Dermis blood vessel endothelial cell (primary cell): ENCODE measurements around the gene BAHCC1. TPM values are rescaled to one million over a fixed set of nuclear protein-coding genes. Genes with fewer than 3 reads are reported as not detected.
"Not testable (repeated sequence)": the region's sequence is repeated elsewhere in the genome, so short reads cannot be mapped to it uniquely, and the experiment has no call there.

Experiments
- DNase-seq: peaks from one replicate; pipeline ENCODE4 v3.0.0; 2010
- total RNA-seq: library from RNA; depleted of rRNA; stranded (reverse); fragments of >200 nt; gene quantifications from 2 replicates; pipeline ENCODE4 v1.2.3, GENCODE V29; 2014

BAHCC1 gene
- total RNA-seq, result 4.8 and 19.3 TPM in 2 replicates

DNA sequence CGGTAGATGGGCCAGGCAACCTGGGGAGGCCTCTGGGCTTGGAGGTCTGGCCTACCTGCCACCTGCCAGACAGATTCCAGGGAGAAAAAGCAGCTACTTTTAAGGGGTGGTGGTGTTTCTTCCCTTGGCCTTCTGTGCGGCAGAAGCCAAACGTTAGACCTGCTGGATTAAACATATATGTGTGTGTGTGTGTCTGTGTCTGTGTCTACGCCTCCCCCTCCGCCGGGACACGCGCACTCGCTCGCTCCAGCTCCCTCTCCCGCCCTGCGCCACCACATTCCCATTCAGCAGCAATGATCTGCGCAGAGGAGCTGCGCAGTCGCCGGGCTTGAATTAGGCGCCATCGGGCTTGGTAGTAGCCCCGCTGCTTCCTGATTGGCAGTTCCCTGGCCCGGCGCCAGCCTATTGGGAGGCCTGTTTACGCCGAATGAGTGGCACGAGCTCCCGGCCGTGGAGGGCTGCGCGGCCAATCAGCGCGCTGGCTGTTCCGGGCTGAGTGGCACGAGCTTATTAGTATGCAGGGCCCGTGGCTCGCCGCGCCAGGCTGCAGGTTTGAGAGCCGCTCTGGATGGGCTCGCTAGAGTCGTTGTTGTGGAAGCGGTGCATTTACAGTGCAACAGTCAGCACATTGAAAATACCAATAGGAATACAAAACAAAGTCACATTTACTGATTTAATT lies at the start of gene BAHCC1:
Gene BAHCC1, plus strand, starts transcription at position 537 of the 679 bp plus-strand sequence. CDS start 4,283 bp downstream, outside the sequence.
- peak; percentile 100 for DNase-seq

DNA sequence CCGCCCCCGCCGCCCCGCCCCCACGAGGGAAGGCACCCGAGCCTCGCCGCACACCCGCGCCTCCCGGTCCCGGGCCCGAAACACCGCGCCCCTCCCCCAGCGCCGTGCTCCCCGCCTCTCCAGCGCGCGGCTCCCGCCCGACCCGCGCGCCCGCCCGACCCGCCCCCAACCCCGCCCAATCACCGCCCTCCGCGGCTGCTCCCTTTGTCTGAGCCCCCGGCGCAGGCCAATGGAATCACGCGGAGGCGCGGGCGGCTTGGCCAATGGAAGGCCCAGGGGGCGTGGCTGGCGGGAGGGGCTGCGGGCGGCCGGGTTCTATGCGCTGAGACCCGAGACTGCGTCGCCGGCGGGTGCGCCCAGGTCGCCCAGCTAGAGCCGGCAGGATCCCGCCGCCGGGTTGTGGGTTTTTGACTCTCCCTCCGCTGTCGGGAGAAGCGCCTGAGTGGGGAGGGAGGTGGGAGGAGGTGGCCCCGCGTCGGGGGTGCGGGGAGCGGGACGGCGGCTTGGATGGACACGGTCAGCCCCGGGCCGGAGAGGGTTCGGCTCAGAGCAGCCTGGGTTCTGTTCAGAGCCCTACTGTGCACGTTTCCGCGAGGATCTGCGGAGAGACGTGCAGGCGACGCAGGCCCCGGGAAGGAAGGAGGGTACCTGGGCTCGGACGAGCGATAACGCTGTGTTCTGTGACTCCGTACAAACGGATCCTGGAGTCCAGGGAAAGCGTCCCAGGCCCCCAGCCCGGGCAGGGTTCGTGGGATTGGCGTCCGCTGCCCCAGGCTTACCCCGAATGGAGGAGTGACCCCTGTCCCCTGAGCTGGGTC lies 49.0 kb upstream of the BAHCC1 start:
- DNase-seq, result peak; percentile 97

DNA sequence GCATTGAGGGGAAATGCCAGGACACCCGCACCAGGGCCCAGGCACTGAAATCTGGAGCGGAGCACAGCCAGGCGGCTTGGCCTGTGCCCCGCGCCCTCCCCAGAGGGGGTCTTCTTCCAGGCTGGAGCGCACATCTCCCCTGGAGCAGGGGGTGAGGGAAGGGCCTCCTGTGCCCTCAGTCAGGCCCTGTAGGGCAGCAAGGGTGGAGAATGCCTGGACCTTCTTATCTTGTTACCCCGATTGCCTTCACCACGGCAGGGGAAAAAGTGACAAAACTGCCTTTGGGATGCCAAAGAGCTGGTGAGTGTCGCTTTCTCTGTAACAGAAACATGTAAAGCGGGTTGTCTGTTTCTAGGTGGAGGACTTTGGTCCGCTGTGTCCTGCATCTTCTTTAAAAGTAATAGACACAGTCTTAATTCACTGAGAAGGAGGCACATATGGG lies 48.3 kb upstream of the BAHCC1 start:
- no peak for DNase-seq

DNA sequence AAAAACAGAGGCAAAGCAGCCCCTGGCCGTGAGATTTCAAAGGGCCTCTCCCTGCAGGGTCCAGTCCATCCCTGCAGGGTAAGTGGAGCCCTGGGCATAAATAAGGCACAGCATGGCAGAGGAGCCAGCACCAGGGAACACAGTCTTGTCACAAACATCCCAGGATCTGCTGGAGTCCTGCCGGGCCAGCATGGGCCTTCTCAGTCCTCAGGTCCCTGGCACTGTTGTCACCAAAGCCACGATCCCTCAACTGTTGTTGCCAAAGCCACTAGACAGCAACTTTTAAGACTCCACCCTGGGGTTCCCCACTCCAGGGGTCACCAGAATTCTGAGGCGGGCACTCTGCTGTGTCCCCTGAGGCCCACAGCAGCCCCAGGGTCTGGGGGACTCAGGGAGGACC lies 47.8 kb upstream of the BAHCC1 start:
- DNase-seq, result no peak

DNA sequence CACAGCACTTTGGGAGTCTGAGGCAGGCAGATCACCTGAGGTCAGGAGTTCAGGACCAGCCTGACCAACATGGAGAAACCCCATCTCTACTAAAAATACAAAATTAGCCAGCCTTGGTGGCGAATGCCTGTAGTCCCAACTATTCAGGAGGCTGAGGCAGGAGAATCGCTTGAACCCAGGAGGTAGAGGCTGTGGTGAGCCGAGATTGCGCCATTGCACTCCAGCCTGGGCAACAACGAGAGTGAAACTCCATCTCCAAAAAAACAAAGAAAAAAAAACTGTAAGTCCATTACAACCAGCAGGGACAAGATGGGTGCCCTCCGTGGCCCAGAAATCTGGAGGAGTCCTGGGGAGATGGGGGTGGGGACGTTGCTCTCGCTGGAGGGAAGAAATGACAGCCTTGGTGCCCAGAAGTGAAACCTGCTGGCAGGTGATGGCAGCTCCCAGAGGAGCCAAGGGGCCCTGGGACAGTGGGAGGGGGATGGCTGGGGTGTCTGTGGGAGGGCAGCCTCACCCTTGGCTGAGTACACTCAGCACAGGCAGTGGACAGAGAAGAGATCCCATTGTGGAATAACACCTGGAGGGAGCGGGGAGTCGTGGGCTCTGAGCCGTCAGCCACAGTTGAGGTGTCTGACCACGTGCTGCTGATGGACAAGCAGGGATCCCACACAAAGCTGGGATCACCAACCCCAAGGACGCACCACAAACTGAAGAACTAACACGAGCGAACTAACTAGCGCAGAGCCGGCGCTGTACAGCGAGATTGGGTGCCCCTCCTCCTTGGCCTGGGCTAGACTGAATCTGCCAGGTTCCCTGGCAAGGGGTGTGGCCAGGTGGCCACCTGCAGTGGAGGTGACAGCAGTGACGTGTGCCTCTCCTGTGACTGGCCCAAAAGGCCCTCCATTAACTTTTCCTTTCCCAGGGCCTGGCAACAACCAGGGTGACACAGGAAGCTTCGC lies 46.9 kb upstream of the BAHCC1 start:
- no peak for DNase-seq

DNA sequence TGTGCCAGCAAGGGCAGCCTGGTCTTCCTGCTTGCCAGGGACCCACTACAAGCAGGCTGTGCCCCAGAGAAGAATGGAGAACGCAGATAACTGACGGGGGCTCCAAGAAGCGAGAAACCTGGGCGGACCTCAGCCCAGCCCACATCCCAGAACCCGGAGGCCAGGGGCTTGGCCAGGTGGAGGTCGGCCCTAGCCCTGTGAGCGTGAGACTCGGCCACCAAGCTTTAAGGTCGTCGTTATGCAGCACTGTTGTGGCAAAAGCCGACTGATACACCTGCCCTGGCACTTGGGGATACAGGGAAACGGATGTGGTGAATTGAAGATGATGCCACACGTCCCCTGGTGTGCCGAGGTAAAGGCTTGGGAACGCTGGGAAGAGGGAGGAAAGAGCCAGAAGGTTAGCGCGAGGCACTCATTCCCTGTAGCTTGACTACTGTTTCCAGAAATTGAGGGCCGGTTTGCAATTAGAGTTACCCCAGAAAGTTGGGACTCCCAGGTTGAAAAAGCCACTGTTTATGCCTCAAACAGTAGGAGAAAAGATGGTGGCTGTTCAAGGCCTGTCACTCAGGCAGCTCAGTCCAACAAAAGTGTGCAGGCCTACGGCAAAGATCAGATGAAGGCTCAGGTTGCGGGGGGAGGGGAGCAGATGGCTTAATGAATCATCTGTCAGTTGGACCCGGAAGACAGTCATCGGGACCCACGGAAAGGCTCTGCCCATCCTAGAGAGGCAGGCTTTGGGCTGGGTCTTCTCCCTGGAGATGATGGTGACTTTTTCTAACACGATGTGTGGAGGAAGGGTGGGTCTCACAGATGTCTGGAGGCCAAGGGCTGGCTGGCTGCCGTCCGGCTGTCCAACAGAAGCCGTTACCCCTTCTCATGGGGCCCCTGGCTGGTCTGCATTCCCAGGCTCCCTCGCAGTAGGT lies 45.6 kb upstream of the BAHCC1 start:
- no peak for DNase-seq

DNA sequence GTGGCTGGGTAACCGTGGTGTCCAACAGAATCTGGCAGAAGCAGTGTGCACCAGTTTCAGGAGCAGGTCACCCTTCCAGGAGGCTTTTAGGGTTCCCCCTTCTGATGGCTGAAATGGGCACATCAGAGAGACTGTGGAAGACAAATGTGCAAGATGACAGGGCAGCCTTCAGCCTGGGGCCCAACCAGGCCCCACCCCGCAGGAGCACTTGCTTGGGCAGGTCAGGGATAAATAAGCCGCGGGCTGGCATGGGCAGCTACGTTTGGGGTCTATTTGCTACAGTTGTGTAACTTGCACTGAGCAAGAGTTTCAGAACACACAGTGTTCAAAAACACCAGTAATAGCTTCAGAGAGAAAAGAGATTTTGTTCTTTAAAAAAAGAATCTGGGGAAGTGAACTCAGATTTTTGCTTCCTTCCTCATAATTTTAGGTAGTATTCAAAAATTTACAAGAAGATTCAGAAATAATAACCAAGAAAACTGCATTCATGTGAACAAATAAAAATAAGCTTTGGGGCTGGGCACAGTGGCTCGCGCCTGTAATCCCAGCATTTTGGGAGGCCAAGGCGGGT lies 44.9 kb upstream of the BAHCC1 start:
- no peak for DNase-seq

DNA sequence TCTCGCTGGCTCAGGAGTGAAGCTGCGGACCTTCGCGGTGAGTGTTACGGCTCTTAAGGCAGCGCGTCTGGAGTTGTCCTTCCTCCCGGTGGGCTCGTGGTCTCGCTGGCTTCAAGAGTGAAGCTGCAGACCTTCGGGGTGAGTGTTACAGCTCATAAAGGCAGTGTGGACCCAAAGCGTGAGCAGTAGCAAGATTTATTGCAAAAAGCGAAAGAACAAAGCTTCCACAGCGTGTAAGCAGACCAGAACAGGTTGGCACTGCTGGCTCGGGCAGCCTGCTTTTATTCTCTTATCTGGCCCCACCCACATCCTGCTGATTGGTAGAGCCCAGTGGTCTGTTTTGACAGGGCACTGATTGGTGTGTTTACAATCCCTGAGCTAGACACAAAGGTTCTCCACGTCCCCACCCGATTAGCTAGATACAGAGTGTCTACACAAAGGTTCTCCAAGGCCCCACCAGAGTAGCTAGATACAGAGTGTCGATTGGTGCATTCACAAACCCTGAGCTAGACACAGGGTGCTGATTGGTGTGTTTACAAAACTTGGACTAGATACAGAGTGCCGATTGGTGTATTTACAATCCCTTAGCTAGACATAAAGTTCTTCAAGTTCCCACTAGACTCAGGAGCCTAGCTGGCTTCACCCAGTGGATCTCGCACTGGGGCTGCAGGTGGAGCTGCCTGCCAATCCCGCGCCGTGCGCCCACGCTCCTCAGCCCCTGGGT lies 43.8 kb upstream of the BAHCC1 start:
- not testable (repeated sequence) for DNase-seq

DNA sequence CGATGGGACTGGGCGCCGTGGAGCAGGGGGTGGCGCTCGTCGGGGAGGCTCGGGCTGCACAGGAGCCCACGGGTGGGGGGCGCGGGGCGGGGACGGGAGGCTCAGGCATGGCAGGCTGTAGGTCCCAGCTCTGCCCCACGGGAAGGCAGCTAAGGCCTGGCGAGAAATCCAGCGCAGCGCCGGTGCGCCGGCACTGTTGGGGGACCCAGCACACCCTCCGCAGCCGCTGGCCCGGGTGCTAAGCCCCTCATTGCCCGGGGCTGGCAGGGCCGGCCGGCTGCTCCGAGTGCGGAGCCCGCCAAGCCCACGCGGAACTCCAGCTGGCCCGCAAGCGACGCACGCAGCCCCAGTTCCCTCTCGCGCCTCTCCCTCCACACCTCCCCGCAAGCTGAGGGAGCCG lies 43.2 kb upstream of the BAHCC1 start:
- not testable (repeated sequence) for DNase-seq

DNA sequence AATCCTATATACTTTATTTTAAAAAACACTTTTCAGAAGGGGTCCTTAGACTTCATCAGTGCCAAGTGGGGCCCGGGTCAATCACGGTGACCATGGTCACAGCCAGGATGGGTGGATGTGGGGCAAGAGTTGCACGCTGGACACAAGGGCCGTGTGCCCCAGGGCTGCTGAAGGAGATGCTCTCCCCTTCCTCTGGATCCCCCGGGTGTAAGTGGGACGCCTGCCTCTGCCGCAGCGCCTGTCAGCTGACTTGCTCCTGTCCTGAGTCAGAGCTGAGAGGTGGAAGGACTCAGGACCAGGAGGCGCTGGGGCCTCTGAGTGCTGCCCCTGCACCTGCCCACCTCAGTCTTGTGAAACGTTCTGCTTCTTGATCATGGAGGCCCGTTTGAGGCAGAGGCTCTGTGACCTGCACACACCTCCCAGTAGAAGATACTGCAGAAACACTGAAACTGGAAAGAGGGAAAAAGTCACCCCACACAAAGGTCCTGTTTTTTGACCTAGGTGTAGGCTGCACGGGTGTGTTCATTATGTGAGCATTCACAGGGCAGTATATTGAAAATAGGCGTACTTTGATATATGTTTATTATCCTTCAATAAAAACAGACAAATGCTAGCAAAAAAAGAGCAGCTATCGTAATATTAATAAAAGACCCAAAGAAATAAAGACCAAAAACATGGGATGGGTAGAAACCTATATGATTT lies 40.9 kb upstream of the BAHCC1 start:
- DNase-seq, result no peak

DNA sequence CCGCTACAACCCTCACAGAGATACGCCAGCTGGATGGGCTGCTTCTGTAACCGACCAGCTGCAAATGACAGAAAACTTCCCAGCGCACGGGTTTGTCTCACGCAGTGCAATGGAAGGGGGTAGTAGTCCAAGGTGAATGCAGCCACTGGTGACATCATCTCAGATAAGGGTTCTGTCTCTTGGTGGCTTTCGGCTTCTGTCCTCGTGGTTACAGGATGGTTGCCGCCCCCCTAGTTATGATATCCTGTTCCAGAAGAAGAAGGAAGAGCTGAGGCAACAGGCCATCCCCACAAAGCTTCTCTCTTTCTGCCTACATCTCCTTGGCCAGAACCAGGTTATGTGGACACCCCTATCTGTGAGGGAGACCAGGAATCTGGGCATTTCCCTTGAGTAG lies 40.3 kb upstream of the BAHCC1 start:
- DNase-seq, result no peak

DNA sequence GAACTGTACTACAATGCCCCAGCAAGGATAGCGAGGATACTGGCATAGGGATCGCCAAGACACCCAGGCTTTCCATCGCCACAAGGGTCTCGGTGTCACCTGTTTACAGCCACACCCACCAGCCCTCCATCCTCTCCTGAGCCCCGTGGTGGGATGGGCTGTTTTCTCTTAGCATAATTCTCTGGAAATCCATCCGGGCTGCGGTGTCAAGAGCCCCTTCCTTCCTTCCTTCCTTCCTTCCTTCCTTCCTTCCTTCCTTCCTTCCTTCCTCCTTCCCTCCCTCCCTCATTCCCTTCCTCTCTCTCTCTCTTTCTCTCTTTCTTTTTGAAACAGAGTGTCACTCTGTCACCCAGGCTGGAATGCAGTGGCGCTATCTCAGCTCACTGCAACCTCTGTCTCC lies 36.0 kb upstream of the BAHCC1 start:
- DNase-seq, result no peak

DNA sequence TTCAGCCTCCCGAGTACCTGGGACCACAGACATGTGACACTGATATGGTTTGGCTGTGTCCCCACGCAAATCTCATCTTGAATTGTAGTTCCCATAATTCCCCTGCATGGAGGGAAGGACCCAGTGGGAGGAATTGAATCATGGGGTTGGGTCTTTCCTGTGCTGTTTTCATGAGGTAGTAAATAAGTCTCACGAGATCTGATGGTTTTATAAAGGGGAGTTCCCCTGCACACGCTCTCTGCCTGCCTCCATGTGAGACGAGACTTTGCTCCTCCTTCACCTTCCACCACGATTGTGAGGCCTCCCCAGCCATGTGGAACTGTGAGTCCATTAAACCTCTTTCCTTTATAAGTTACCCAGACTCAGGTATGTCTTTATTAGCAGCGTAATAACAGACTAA lies 33.3 kb upstream of the BAHCC1 start:
- not testable (repeated sequence) for DNase-seq

DNA sequence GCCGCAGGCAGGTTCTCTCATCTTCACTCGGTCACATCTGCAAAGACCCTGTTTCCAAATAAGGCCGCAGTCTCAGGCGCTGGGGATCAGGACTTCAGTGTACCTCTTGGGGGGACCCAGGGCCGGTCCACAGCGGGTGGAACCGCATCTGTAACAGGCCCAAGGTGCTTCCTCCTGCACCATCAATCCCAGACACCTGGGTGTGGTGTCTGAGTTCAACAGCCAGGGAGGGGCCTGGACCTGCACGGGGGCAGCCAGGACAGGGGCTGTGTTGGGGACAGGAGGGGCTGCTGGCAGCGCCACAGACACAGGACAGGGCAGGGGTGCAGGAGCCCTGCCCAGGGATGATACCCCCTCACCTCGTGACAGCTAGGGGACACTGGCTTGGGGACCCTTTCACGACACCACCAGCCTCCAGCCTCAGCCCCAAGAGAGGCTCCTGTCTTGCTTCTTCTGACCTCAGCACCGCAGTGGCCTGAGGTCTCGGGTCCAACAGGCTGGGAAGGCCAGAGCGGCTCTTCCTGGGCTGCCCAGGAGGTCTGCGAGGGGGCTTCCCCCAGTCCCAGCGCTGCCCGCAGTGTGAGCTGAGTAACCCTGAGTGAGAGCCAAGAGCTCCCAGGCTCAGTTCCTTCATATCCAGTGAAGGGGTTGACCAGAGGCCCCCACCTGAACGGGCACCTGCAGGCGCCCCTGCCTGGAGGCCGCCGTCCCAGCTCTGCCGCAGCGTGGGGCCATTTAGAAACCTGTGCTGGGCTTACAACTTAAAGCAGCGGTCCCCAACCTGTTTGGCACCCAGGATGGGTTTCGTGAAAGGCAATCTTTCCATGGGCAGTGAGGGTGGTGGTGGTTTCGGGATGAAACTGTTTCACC lies 30.7 kb upstream of the BAHCC1 start:
- no peak for DNase-seq

DNA sequence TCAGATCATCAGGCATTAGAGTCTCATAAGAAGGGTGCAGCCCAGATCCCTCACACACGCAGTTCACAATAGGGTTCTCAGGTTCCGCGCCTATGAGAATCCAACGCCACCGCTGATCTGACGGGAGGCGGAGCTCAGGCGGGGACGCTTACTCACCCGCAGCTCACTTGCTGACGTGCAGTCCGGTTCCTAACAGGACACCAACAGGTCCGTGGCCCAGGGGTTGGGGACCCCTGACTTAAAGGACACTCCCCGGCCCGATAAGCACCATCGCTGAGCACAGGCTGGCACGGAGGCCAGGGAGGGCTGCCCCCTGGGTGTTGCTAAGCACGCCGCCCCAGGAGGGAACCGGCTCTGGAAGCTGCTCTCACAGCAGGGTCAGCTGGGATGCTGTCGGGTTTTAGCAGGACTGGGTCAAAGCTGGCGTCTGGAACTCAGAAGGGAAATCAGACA lies 30.1 kb upstream of the BAHCC1 start:
- DNase-seq, result peak; percentile 70

DNA sequence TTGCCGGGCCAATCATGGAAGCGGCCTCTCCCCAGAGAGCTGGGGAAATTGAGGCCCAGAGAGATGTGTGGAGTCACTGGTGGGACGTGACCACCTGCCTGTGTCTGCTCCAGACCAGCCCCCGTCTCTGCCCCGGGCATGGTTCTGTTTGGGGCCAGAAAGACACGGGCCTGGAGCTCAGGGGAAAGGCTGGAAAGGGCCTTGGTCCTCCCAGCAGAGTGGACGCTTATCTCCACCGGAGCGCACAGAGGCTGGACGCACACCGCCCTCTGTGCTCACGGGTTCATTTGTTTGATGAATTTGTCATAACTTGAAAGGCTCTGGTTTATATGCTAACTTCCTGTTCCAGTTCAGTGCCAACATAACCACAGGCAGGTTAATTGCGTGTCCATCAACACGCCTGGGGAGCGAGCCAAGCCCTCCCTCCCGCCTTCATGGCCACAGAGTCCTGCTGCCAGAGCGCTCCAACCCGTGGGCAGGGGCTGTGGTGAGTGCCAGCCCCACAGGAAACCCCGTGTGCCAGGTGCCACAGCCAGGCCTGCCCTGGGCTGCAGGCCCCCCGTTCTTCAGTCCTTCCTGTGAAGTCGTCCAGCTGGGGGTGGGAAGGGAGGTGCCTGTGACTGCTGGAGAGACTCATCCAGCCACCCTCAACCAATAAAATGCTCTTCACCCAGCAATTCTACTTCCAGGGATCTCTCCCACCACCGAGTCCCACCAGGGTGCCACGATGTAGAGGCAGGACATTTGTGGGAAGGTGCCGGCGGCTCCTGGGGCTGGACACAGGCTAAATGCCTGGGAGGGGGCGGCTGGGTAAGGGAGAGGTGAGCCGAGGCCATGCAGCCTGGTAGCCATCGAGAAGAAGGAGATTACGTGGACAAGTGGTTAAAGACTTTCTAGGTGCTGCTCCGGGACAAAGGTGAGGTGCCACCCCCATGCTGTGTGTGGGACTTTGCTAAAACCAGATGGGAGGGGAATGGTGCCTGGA lies 29.4 kb upstream of the BAHCC1 start:
- peak; percentile 78 for DNase-seq

DNA sequence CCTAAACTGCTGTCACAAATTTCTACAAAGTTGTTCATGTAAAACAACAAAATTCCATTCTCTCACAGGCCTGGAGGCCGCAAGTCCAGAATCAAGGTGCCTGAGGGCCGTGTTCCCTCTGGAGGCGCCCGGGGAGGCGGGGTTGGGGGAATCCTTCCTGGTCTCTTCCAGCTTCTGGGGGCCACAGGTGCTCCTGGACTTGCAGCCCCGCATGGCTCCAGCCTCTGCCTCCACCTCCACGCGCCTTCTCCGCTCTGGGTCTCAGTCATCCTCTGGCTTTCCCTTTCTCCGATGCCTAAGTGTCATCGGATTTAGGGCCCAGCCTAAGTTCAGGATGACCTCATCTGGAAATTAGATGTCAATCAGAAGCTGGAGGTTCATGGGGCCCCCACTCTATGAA lies 28.6 kb upstream of the BAHCC1 start:
- DNase-seq, result no peak

DNA sequence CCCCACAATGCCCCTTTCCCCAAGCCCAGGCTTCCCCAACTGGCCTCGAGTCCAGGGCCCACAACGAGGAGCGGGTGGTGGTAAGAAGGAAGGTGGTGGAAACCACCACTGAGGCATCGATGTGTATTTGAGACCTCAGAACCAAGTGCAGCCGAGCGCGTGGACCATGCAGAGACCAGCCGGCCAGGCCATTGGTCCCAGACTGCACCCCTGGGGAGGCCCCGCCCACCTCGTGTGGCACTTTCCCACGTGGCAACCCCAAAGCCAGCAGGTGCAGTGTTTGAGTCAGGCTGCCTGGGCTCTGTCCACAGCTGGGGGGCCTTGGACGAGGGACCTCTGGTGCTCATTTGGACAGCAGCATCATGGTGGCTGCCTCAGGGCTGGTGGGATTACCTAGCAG lies 28.1 kb upstream of the BAHCC1 start:
- DNase-seq, result no peak
